Fibroblast of peridontal ligament (primary cell): ENCODE results near the gene SUPT5H.

Experiments used
- DNase-seq: peaks from one replicate; pipeline ENCODE4 v3.0.0-alpha.2; 2010; ENCODE audit errors: extremely low read depth

The SUPT5H gene

GRCh38 chr19:39520541-39521484, 75.4 kb downstream of the SUPT5H start:
- DNase-seq: no peak

GRCh38 chr19:39524495-39524894, 79.1 kb downstream of the SUPT5H start:
- no peak for DNase-seq

GRCh38 chr19:39525205-39525604, 79.8 kb downstream of the SUPT5H start:
- no peak for DNase-seq
